GM23248 (cell line): ENCODE data around the gene TRIOBP.

ENCODE experiments used
- EZH2 ChIP-seq: fragments of 200-600 bp; sonication (generic); IDR thresholded peaks from 2 replicates; pipeline ENCODE4 v1.6.1; 2018; ENCODE audit warnings: antibody characterized with exemption, mild to moderate bottlenecking; ENCODE audit not compliant: insufficient read depth, poor library complexity, severe bottlenecking
- EZH2phosphoT487 ChIP-seq: fragments of 200-600 bp; sonication (generic); IDR thresholded peaks from 2 replicates; pipeline ENCODE4 v1.6.1; 2018; ENCODE audit warnings: antibody characterized with exemption, moderate library complexity, mild to moderate bottlenecking, low read depth; ENCODE audit not compliant: insufficient read depth

GRCh38 chr22:37713761-37714160, 16.9 kb downstream of the TRIOBP start:
- no peak for TF ChIP-seq EZH2
- no peak for TF ChIP-seq EZH2phosphoT487
